Breast epithelium (tissue), 4 donors: ENCODE data around the gene MET. TPM values are rescaled to one million over a fixed set of nuclear protein-coding genes. Genes with fewer than 3 reads are reported as not detected.

ENCODE experiments used
- DNase-seq, 2 donors: peaks; one replicate each; pipeline ENCODE4 v3.0.0-alpha.2; 2019; ENCODE audit warnings: low spot score in 2 of 2
- H3K27ac ChIP-seq, 2 donors: fragments of 200-600 bp; sonication (generic) in 1 of 2; one replicate each; pipeline ENCODE4 v1.5.1; 2016 to 2019; ENCODE audit warnings: mild to moderate bottlenecking in 1 of 2
- H3K27me3 ChIP-seq, 2 donors: fragments of 200-600 bp; sonication (generic) in 1 of 2; one replicate each; pipeline versions ENCODE4 v1.5.1 to v1.6.0; 2017 to 2019; ENCODE audit warnings: control low read depth in 1 of 2, mild to moderate bottlenecking in 1 of 2
- H3K36me3 ChIP-seq: fragments of 200-600 bp; one replicate; pipeline ENCODE4 v1.5.1; 2019
- H3K4me1 ChIP-seq, 2 donors: fragments of 200-600 bp; sonication (generic); one replicate each; pipeline ENCODE4 v1.5.1; 2016 to 2019; ENCODE audit warnings: control low read depth in 1 of 2
- H3K4me3 ChIP-seq, 3 donors: fragments of 200-600 bp; sonication (generic); 1 replicate in 2 of 3; 2 replicates in 1 of 3; pipeline ENCODE4 v1.5.1; 2016 to 2019; ENCODE audit warnings: mild to moderate bottlenecking in 3 of 3, moderate library complexity in 2 of 3
- H3K9me3 ChIP-seq, 2 donors: fragments of 200-600 bp; sonication (generic) in 1 of 2; one replicate each; pipeline ENCODE4 v1.5.1; 2016 to 2019; ENCODE audit warnings: control low read depth in 1 of 2
- POLR2A ChIP-seq: fragments of 450-650 bp; IDR thresholded peaks from one replicate; pipeline ENCODE4 v1.6.1; 2016; ENCODE audit warnings: antibody characterized with exemption, mild to moderate bottlenecking, moderate library complexity
- POLR2AphosphoS5 ChIP-seq, 3 donors: sonication (generic); formaldehyde crosslinking; IDR thresholded peaks; one replicate each; pipeline ENCODE4 v1.6.1; 2017; ENCODE audit warnings: antibody characterized with exemption in 3 of 3
- intact Hi-C: fragments of 100-400 bp; cut with DNase I; formaldehyde crosslinking; loops from one replicate; pipeline ENCODE4 v1.15.1; 2023; ENCODE audit warnings: low total_unique reads
- total RNA-seq, 3 donors: library from RNA; depleted of rRNA; stranded (reverse); fragments of >200 nt; gene quantifications; one replicate each; pipeline ENCODE4 v1.1.0, GENCODE V29; 2016
- TF ChIP-seq, protein P1 (sequence below), 3 donors: fragments of 450-650 bp; IDR thresholded peaks; one replicate each; pipeline ENCODE4 v1.5.1; 2016 to 2017; ENCODE audit warnings: antibody characterized with exemption in 3 of 3, mild to moderate bottlenecking in 3 of 3, moderate library complexity in 3 of 3

Gene MET
- 10 to 100 TPM; 25.8 to 85.6 (median 40.6) TPM for total RNA-seq

DNA sequence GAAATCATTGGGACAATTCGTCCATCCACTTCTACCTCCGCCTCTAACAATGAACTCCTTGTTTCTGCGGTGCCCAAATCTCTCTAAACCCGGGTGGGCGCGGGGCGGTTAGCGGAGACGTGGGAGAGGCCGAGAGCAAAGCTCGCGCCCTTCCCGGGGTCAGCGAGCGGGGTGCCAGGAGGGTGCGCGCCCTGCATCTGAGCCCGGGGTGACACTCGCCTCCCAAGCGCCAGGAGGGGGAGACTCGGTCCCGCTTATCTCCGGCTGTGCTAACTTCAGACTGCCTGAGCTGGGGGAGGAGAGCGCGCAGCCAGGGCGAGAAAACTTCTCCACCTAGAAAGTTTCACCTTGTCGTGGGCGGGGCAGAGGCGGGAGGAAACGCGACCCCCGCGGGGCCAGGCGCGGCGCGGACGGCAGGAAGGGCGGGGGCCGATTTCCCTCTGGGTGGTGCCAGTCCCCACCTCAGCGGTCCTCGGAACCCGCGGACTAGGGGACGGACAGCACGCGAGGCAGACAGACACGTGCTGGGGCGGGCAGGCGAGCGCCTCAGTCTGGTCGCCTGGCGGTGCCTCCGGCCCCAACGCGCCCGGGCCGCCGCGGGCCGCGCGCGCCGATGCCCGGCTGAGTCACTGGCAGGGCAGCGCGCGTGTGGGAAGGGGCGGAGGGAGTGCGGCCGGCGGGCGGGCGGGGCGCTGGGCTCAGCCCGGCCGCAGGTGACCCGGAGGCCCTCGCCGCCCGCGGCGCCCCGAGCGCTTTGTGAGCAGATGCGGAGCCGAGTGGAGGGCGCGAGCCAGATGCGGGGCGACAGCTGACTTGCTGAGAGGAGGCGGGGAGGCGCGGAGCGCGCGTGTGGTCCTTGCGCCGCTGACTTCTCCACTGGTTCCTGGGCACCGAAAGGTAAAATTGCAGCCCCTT, at the start of gene MET:
TSS of gene MET (plus strand) at position 516 of the 915 bp plus-strand sequence. CDS start 26,889 bp downstream, outside the sequence.
- H3K9me3 ChIP-seq = no peaks in the 10 kb centered on the region
- no peaks in the 10 kb centered on the region for H3K27me3 ChIP-seq
- TF ChIP-seq POLR2AphosphoS5 (IDR thresholded peaks at IDR 0.05) (peak; percentile 39 to 60 (median 52)), POLR2A (no peak)
- TF ChIP-seq, protein P1, sequence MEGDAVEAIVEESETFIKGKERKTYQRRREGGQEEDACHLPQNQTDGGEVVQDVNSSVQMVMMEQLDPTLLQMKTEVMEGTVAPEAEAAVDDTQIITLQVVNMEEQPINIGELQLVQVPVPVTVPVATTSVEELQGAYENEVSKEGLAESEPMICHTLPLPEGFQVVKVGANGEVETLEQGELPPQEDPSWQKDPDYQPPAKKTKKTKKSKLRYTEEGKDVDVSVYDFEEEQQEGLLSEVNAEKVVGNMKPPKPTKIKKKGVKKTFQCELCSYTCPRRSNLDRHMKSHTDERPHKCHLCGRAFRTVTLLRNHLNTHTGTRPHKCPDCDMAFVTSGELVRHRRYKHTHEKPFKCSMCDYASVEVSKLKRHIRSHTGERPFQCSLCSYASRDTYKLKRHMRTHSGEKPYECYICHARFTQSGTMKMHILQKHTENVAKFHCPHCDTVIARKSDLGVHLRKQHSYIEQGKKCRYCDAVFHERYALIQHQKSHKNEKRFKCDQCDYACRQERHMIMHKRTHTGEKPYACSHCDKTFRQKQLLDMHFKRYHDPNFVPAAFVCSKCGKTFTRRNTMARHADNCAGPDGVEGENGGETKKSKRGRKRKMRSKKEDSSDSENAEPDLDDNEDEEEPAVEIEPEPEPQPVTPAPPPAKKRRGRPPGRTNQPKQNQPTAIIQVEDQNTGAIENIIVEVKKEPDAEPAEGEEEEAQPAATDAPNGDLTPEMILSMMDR (IDR thresholded peaks at IDR 0.05) = peak in 2 of 3 donors; percentile 49 to 72
- H3K27ac ChIP-seq = peak within 1 kb of the TSS; percentile 91 to 93
- H3K36me3 ChIP-seq = no peaks in the 10 kb centered on the region
- H3K4me3 ChIP-seq = peak within 1 kb of the TSS; percentile 56 to 83 (median 63)
- DNase-seq = peak; percentile 73 to 82
- no peaks in the 10 kb centered on the region for H3K4me1 ChIP-seq
- intact Hi-C loops = no loop called here

GRCh38 chr7:116626886-116627285, 45.1 kb upstream of the MET start:
- Histone ChIP-seq H3K4me1 (no peaks in the 10 kb centered on the region), H3K4me3 (no peak overlapping the region), H3K9me3 (no peaks in the 10 kb centered on the region), H3K27me3 (no peaks in the 10 kb centered on the region), H3K27ac (no peak overlapping the region), H3K36me3 (no peaks in the 10 kb centered on the region)
- TF ChIP-seq, protein P1 (IDR thresholded peaks at IDR 0.05) = no peak
- TF ChIP-seq POLR2A = no peak
- no peak for TF ChIP-seq POLR2AphosphoS5 (IDR thresholded peaks at IDR 0.05)
- intact Hi-C loops = no loop called here
- no peak for DNase-seq

- no peaks in the 10 kb centered on the region for H3K27me3 ChIP-seq
- TF ChIP-seq POLR2AphosphoS5 (IDR thresholded peaks at IDR 0.05) (no peak), POLR2A (no peak)
- TF ChIP-seq, protein P1 (IDR thresholded peaks at IDR 0.05) = no peak
- H3K27ac ChIP-seq = peak overlapping the region; percentile 45 to 84
- intact Hi-C loops = no loop called here
- DNase-seq = peak in 1 of 2 donors; percentile 47
- H3K4me3 ChIP-seq = no peak overlapping the region
- H3K36me3 ChIP-seq = no peaks in the 10 kb centered on the region
- H3K9me3 ChIP-seq = no peaks in the 10 kb centered on the region
- H3K4me1 ChIP-seq = no peaks in the 10 kb centered on the region
These were observed 42.9 kb upstream of the MET start for GRCh38 chr7:116629051-116629463.

DNA sequence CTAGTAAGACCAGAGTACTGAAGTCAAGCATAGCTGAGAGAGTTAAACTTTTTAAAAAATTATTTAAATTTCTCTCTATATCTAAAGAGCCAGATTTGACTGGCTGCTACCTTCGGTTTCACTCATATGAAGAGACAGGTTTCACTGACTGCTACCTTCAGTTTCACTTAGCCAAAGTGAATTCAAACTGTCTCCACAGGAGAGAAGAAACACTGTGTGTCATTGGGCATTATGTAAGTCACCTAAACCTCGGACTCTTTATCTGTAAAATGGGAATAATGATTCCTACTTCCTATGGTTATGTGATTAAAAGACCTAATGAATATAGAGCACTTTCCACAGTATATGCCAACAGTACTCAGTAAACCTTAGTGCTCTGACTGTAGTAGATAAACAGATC, 41.6 kb upstream of the MET start:
- no peaks in the 10 kb centered on the region for H3K27me3 ChIP-seq
- H3K4me1 ChIP-seq = no peaks in the 10 kb centered on the region
- peak overlapping the region; percentile 39 to 84 for H3K27ac ChIP-seq
- no peaks in the 10 kb centered on the region for H3K9me3 ChIP-seq
- TF ChIP-seq, protein P1 (IDR thresholded peaks at IDR 0.05) = no peak
- TF ChIP-seq POLR2A (no peak), POLR2AphosphoS5 (IDR thresholded peaks at IDR 0.05) (no peak)
- H3K36me3 ChIP-seq = no peaks in the 10 kb centered on the region
- no peak overlapping the region for H3K4me3 ChIP-seq
- intact Hi-C loops = no loop called here
- DNase-seq = no peak
